ENCODE results near the gene TADA2A.
"Not testable (repeated sequence)": the region's sequence is repeated elsewhere in the genome, so short reads cannot be mapped to it uniquely, and the experiment has no call there.

- TF ChIP-seq, protein P1, sequence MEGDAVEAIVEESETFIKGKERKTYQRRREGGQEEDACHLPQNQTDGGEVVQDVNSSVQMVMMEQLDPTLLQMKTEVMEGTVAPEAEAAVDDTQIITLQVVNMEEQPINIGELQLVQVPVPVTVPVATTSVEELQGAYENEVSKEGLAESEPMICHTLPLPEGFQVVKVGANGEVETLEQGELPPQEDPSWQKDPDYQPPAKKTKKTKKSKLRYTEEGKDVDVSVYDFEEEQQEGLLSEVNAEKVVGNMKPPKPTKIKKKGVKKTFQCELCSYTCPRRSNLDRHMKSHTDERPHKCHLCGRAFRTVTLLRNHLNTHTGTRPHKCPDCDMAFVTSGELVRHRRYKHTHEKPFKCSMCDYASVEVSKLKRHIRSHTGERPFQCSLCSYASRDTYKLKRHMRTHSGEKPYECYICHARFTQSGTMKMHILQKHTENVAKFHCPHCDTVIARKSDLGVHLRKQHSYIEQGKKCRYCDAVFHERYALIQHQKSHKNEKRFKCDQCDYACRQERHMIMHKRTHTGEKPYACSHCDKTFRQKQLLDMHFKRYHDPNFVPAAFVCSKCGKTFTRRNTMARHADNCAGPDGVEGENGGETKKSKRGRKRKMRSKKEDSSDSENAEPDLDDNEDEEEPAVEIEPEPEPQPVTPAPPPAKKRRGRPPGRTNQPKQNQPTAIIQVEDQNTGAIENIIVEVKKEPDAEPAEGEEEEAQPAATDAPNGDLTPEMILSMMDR (conservative IDR thresholded peaks at IDR 0.05) = not testable (repeated sequence)
- TF ChIP-seq EZH2 (IDR thresholded peaks at IDR 0.05; ENCODE audit: low read depth) = not testable (repeated sequence)
Measured at GRCh38 chr17:37405522-37405921, 1.2 kb upstream of the TADA2A start.

All from PC-9 (cell line).